Endodermal cell (in vitro differentiated cells): ENCODE results near the gene TP53BP1. TPM values are rescaled to one million over a fixed set of nuclear protein-coding genes. Genes with fewer than 3 reads are reported as not detected.

Source experiments
- DNase-seq: peaks from one replicate; pipeline ENCODE4 v3.0.0-alpha.2; 2017
- H3K27ac ChIP-seq: 2 replicates; pipeline ENCODE4 v1.5.1; 2013; ENCODE audit warnings: mild to moderate bottlenecking, low read depth, low read length, moderate library complexity
- H3K27me3 ChIP-seq: 2 replicates; pipeline ENCODE4 v1.6.1; 2013; ENCODE audit warnings: mild to moderate bottlenecking, low read length, moderate library complexity; ENCODE audit not compliant: insufficient read depth, control insufficient read depth, poor library complexity, severe bottlenecking
- H3K36me3 ChIP-seq: 2 replicates; pipeline ENCODE4 v1.7.0; 2013; ENCODE audit warnings: mild to moderate bottlenecking, low read length, moderate library complexity; ENCODE audit not compliant: control insufficient read depth, insufficient read depth
- H3K4me1 ChIP-seq: one replicate; pipeline ENCODE4 v1.7.0; 2013; ENCODE audit warnings: low read length; ENCODE audit not compliant: control insufficient read depth, insufficient read depth
- H3K4me3 ChIP-seq: 2 replicates; pipeline ENCODE4 v1.5.1; 2013; ENCODE audit warnings: mild to moderate bottlenecking, low read length, moderate library complexity
- H3K9ac ChIP-seq: 2 replicates; pipeline ENCODE4 v1.6.1; 2013; ENCODE audit warnings: mild to moderate bottlenecking, low read length, moderate library complexity; ENCODE audit not compliant: poor library complexity, severe bottlenecking; ENCODE audit errors: extremely low read depth
- H3K9me3 ChIP-seq: 2 replicates; pipeline ENCODE4 v1.6.1; 2013; ENCODE audit warnings: mild to moderate bottlenecking, low read length, moderate library complexity; ENCODE audit not compliant: control insufficient read depth
- H3K27ac Mint-ChIP-seq: 2 replicates; pipeline ENCODE4 v1.8.0; 2020; ENCODE audit warnings: mixed read lengths
- H3K27me3 Mint-ChIP-seq: 2 replicates; pipeline ENCODE4 v1.8.0; 2021; ENCODE audit warnings: mild to moderate bottlenecking, mixed read lengths; ENCODE audit not compliant: insufficient read depth
- H3K36me3 Mint-ChIP-seq: 2 replicates; pipeline ENCODE4 v1.8.0; 2020; ENCODE audit warnings: low read depth, mixed read lengths
- H3K4me1 Mint-ChIP-seq: 2 replicates; pipeline ENCODE4 v1.8.0; 2020; ENCODE audit warnings: mixed read lengths
- H3K4me3 Mint-ChIP-seq: 2 replicates; pipeline ENCODE4 v1.8.0; 2020; ENCODE audit warnings: mild to moderate bottlenecking, moderate library complexity, mixed read lengths
- H3K9me3 Mint-ChIP-seq: 2 replicates; pipeline ENCODE4 v1.8.0; 2020; ENCODE audit warnings: mild to moderate bottlenecking, mixed read lengths
- CTCF ChIP-seq: fragments of 200-600 bp; sonication (generic); conservative IDR thresholded peaks from 2 replicates; pipeline ENCODE4 v1.5.0; 2021; ENCODE audit warnings: antibody characterized with exemption, mild to moderate bottlenecking
- WGBS, 2 experiments: methylation state at CpG; one replicate each; pipeline versions ENCODE4 v1.1.5 to v1.1.7; 2013; ENCODE audit warnings: missing lambda C conversion rate in 2 of 2, mixed read lengths in 1 of 2; ENCODE audit not compliant: insufficient coverage in 1 of 2, insufficient read length in 1 of 2; 5-methylcytosine and 5-hydroxymethylcytosine counted together
- total RNA-seq, 2 donors: library from RNA; stranded (reverse); fragmentation: NEBNext Ultra II Directional in 1 of 2; extraction: Animal tissue kit (Norgen Biotek cat#: 25700) in 1 of 2; gene quantifications; 2 replicates in 1 of 2; 3 replicates in 1 of 2; pipeline ENCODE4 v1.2.1, GENCODE V29; 2021

Gene TP53BP1
- total RNA-seq, 2 donors from 2014 or later = 85.4 to 114 TPM

GRCh38 chr15:43527802-43528541, 35.0 kb upstream of the TP53BP1 start:
- no peak for TF ChIP-seq CTCF
- 81 to 92% methylated on average over 2 to 12 of the region's 12 CpGs for WGBS, 2 experiments
- Histone ChIP-seq H3K36me3 (no peaks in the 10 kb centered on the region), H3K9me3 (no peaks in the 10 kb centered on the region), H3K4me1 (no peaks in the 10 kb centered on the region), H3K27ac (no peak overlapping the region), H3K9ac (no peak overlapping the region), H3K27me3 (peaks cover 21% of the 10 kb centered on the region), H3K4me3 (no peak overlapping the region)
- no peaks in the 10 kb centered on the region for H3K36me3 Mint-ChIP-seq
- H3K4me1 Mint-ChIP-seq = peaks cover 11% of the 10 kb centered on the region
- no peak overlapping the region for H3K4me3 Mint-ChIP-seq
- no peak overlapping the region for H3K27ac Mint-ChIP-seq
- DNase-seq = no peak
- peaks cover 78% of the 10 kb centered on the region for H3K27me3 Mint-ChIP-seq
- no peaks in the 10 kb centered on the region for H3K9me3 Mint-ChIP-seq

GRCh38 chr15:43527016-43527801, 34.3 kb upstream of the TP53BP1 start:
- H3K27me3 Mint-ChIP-seq = peaks cover 84% of the 10 kb centered on the region
- Histone ChIP-seq H3K4me1 (no peaks in the 10 kb centered on the region), H3K27ac (no peak overlapping the region), H3K27me3 (peaks cover 29% of the 10 kb centered on the region), H3K9me3 (no peaks in the 10 kb centered on the region), H3K36me3 (no peaks in the 10 kb centered on the region), H3K9ac (no peak overlapping the region), H3K4me3 (no peak overlapping the region)
- peaks cover 11% of the 10 kb centered on the region for H3K4me1 Mint-ChIP-seq
- H3K9me3 Mint-ChIP-seq = no peaks in the 10 kb centered on the region
- 85 to 87% methylated on average over 6 to 8 of the region's 9 CpGs for WGBS, 2 experiments
- no peak overlapping the region for H3K4me3 Mint-ChIP-seq
- DNase-seq = no peak
- H3K27ac Mint-ChIP-seq = no peak overlapping the region
- TF ChIP-seq CTCF = no peak
- H3K36me3 Mint-ChIP-seq = no peaks in the 10 kb centered on the region

GRCh38 chr15:43526261-43526930, 33.4 kb upstream of the TP53BP1 start:
- Mint-ChIP-seq H3K9me3 (no peaks in the 10 kb centered on the region), H3K36me3 (no peaks in the 10 kb centered on the region), H3K4me1 (peaks cover 6% of the 10 kb centered on the region), H3K27ac (no peak overlapping the region), H3K27me3 (peaks cover 85% of the 10 kb centered on the region), H3K4me3 (no peak overlapping the region)
- WGBS, 2 experiments = 92 to 93% methylated on average over 5 to 11 of the region's 11 CpGs
- TF ChIP-seq CTCF = no peak
- no peaks in the 10 kb centered on the region for H3K9me3 ChIP-seq
- DNase-seq = no peak
- H3K36me3 ChIP-seq = no peaks in the 10 kb centered on the region
- H3K4me1 ChIP-seq = no peaks in the 10 kb centered on the region
- H3K9ac ChIP-seq = no peak overlapping the region
- H3K4me3 ChIP-seq = no peak overlapping the region
- no peak overlapping the region for H3K27ac ChIP-seq
- H3K27me3 ChIP-seq = peaks cover 37% of the 10 kb centered on the region
